NOMO-1 (cell line): ENCODE data around the gene SLC38A1.
"Not testable (repeated sequence)": the region's sequence is repeated elsewhere in the genome, so short reads cannot be mapped to it uniquely, and the experiment has no call there.

Source experiments
- DNase-seq, 2 experiments: peaks; one replicate each; lab custom pipeline; 2025; ENCODE audit not compliant: unreplicated experiment in 2 of 2; lab: John Stamatoyannopoulos, UW

SLC38A1 gene

DNA sequence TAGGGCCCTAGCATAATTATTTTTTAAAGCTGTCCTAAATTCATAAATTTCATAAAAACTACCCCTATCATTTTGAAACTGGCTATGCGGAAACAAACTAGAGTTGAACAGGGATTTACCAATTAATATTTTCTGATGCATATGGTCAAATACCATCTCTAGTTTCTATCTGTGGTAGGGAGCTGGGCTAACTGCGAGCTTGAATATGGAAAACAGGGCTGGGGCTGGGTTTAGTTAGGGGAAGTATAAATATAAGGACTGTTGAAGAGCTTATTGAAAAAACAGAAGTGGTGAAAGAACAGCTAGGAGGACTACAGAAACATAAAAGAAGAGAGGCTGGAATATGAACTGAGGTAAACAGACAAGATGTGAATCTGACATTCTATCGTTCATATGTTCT lies 91.8 kb downstream of the SLC38A1 start:
- peak; percentile 42 to 81 for DNase-seq

DNA sequence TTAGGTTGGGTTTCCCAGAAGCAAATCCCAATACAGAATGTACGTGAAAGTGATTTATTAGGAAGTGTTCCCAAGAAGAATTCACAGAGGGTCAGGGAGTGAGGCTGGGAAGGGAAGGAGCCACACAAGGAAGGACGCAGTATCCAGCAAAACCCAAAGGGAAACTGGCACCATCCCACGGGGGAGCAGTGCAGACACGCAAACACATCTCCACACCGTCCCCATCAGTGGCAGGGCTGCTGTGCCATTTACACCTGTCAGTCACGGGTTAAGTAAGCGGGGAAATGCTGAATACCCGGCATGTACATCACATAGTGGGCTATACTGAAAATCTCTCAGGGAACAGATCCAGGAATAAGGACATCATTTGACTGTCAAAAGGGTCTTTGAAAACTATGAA lies 93.9 kb downstream of the SLC38A1 start:
- no peak for DNase-seq

DNA sequence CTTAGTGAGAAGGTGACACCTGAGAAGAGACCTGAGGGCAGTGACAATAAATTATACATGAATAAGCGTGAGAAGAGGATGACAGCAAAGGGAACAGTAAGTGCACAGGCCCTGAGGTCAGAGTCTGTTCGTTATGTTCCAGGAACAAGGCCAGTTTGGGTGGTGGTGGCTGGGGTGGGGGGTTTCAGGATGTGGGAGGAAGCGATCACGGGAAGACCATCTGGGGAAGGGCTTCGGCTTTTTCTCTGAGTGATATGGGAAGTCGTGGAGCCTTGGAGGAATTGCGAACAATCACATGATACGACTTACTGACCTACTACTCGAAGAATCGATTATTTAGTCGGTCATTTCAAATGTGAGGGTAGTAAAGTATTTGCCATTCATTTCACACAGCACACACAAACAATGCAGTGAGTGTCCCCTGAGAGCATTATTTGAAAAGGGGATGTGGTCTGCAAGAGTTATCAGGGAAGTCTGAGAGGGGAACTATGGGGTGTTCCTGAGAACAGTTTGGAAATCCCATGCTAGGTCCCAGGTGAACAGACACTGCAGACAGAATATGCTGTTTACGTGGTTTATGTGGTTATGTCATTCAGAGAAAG lies 94.7 kb downstream of the SLC38A1 start:
- DNase-seq, result peak in 1 of 2 experiments; percentile 37

DNA sequence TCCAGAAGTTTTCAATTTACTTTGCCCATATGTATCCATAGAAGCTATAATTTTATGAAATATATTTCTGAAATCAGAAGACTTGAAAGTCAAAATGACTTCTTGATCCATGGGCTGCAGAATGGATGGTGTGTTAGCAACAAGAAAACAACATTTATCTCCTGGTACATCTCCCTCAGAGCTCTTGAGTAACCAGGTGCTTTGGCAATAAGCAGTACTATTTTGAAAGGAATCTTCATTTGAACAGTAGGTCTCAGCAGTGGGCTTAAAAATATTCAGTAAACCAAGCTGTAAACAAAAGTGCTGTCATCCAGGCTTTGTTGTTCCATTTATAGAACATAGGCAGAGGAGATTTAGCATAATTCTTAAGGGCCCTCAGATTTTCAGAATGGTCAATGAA lies 100.4 kb downstream of the SLC38A1 start:
- DNase-seq, result no peak

DNA sequence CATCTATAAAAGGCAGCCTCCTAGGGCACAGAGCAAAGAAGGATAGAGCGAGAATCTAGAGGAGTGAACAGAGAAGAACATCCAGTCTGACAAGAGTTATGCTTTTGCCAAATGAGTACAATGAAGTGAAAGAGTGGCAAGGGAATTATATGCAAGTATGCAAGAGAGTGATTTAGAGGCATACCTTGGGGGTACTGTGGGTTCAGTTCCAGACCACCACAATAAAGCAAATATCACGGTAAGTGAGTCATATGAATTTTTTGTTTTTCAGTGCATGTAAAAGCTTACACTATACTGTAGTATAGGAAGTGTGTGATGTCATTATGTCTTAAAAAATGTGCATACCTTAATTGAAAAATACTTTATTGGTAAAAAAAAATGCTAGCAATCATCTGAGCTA lies 101.4 kb downstream of the SLC38A1 start:
- DNase-seq, result no peak

DNA sequence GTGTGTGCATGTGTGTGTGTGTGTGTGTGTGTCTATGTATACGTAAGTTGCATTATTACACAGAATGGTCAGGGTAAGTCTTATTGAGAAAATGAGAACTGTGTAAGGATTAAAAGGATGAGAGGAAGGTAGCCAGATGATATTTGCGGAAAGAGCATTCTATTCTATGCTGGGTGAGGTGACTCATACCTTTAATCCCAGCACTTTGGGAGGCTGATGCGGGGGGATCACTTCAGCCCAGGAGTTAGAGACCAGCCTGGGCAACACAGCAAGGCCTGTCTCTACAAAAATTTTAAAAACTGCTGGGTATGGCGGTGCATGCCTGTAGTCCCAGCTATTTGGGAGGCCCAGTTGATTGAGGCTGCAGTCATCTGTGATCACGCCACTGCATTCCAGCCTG lies 103.7 kb downstream of the SLC38A1 start:
- DNase-seq, result no peak

DNA sequence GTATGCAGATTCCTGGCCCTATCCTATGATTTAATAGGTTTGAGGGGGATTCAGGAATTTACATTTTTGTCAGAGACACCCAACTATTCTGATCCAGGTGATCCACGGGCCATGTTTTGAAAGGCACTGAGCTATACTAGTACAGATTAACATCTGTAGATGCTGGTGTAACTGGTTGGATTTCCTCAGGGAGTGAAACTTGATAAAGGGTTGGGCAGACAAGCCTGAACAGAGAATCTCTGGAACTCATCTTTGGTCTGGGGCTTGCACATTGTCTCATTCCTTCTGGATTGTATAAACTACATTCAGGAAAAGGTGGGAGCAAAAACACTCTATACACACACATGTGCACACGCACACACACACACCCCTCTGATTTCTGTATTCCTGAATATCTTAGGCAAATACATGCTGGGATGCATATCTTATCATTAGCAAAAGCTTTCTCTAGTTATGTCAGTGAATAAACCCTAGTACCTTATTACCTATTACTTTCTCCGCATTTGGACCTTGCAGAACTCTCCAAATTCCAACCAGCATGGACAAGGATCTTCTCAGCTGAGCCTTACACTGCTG lies 104.6 kb downstream of the SLC38A1 start:
- DNase-seq, result no peak

DNA sequence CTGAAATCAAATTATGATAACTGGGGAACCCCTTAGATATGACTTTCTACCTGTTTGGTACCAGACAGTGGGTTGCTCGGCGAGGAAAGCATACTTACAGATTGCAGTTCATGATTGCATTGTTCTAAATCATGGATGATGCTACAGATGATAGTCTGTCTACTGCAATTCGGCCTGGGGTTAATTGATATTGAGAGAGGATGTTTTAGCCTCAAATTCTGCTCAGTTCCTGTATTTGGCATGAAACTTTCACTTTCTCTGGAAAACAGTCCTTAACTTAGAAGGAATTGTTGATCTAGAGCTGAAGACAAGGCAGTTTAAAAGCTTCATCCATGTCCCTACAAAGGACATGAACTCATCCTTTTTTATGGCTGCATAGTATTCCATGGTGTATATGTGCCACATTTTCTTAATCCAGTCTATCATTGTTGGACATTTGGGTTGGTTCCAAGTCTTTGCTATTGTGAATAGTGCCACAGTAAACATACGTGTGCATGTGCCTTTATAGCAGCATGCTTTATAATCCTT lies 106.2 kb downstream of the SLC38A1 start:
- DNase-seq, result not testable (repeated sequence)

DNA sequence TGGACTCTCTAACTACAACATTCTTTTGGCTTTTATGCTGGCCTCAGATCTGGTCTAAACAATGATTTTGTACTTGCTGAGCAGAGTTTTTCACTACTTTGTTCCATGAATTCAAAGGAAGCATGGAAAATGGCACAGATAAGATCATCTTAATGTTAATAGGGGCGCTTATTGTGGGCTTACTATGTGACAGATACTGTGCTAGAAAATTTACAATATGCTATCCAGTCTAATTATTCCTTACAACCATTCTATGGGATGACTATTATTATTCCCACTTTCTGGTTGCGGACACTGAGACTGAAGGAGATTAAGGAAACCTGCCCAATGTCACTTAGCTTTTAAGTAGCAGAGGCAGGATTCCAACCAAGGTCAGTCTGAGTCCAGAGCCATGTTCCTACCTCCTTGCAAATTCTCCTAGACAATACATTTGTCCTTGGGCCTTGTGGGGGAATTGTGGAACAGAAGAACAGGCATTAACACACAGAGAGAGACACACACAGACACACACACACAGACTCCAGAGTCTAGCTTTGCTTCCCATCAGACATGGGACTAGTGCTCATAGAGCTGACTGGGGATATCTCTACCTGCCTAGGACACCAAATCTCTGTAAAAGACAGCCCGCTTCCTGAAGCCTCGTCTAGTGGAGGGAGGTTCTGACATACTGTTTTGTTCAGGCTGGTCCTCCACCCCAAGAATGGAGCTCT lies 107.7 kb downstream of the SLC38A1 start:
- no peak for DNase-seq

DNA sequence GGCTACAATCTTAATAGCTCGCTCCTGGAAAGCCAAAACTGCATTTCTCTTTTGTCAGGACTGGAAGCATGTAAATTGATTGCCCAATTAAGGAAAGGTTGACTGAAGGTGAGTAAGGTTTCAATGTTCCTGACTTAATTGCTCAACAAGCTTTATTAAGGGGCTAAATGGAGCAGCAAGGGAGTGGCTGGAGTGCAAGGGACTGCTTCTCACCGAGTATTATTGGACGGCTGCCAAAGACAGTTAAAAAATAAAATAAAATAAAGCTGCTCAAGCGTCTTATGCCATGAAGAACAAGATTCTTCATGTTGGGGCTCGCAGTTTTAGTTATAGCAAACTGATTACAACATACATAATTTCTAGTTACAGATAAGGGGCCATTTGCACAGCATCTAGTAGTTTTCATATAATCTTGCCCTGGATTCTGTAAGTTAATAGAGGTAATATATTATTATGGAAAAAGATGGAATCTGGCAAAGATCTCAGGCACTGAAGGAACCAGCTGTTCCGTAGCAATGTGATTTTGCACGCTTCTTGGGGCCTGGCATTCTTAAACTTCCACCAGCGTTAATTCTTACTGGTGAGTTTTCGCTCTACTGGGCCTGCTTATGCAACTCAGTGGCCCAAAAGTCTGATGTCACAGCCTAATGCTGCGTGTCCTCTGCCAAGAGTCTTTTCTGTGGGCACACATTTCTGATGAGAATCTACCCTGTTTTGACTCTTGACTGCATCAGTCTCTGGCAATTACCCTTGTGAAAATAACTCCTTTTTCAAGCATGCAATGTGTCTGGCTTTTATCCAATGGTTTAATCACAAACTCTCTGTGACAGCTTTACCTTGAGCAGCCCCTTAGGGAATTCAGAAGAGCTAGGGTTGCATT lies 108.5 kb downstream of the SLC38A1 start:
- DNase-seq, result no peak

DNA sequence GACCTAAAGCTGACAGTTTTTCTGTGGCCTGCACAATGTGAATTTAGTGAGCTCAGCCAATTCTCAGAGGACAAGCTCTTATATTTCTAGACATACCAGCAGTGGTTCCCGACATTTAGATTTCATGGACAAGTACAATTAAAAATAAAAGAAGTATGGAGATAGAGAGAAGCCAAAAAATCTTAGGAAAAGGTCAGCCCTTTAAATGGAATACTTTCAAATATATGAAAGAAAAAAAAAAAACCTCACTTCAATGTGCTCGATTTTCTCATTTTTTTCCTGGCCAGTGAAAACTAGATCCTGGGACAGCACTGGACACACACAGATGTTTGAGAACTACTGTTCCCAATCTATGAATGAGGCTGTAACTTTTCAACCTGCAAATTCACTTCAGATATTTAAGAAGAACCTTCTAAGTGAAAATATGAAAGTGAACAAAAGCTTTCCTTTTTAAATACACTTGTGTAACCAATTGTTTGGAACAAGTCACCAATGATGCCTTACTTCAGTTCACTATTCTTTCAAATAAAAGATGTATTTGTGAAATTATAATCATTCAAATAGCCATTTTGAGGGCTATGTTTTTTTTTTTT lies 109.4 kb downstream of the SLC38A1 start:
- no peak for DNase-seq

DNA sequence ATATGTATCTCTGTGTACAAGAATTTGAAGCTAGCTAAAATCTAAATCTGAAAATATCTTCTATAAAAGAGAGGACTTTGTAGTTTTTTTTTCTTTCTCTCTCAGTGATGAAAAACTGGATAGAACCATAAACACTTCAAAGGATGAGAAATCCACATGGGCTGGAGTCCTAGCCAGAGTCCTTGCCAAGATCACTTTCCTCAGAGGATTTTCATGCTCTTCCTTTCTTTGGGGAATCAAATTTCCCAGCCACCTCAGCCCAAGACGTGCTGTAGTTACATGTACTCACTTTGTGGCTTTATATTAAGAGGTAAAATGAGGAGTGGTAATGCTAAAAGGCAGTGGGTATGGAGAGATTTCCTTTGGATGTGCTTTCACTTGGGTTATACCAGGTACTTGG lies 110.3 kb downstream of the SLC38A1 start:
- DNase-seq, result no peak

DNA sequence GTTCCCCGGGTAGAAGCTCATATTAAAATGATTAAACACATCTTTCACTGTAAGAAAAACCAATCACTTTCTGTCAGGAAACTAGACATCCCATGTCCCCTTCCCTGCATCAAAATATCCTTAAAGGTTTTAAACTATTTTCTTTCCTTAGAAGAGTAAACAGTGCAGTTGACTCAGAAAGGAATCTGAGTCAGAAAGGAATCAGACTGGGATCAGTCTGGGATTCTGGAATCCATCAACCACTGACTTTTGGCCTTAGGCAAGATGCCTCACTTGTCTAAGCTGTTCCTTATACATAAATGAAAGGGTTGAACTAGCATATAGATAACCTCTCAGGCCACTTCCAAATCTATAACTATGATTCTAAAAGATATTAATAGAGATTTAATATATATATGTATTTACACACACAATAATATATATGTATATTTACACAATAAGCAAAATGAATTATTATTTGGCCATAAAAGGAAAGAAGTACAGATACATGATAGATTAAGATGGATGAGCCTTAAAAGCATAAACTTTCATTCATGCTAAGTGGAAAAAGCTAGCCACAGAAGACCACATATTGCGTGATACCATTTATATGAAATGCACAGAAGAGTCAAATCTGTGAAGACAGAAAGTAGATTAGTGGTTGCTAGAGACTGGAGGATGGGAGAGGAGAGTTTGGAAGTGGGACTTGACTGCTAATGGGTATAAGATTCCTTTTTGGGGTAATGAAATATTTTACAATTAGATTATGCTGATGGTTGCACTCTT lies 114.4 kb downstream of the SLC38A1 start:
- DNase-seq, result no peak

DNA sequence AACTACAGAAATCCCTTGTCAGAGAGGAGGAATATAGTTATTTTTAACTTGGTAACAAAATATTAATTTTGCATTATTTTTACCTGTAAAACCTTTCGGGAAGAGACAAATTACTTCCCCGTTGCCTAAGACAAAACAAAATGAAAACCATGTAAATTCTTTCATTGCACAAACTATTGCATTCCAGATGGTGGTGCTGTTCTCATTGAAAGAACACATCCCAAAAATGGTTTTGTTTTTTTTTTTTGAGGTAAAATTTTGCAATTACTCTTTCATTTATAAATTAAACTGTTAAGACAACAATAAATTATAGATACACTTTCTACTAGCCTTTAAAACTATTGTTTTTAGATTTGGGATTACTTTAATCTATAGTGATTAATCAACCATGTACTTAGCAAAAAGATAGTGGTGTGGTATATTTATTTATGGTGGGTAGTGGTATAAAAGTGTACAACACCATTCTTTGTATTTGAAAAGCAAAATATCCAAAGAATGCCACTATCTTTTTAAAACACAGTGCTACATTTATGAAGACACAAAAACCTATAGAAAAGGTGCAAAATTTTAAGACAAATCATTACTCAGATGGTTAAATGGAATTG lies 115.5 kb downstream of the SLC38A1 start:
- peak; percentile 7 to 37 for DNase-seq

DNA sequence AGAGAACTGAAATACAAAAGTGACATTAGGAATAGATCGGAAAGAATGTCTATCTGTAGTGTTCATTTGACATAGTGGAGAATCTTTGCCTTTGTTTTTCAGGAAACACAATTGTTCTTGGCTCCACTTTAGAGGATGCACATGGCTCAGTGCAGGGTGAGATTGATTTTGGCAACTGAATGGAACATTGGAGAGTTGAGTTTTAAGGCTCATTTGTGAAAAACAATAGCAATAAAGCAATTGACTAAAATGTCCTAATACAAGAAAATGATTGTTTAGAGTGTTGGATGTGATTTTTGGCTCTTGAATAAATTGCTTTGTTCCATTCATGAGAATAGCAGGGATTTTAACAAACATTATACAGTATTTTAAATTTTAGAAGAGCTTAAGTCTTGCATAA lies 116.4 kb downstream of the SLC38A1 start:
- DNase-seq, result no peak

DNA sequence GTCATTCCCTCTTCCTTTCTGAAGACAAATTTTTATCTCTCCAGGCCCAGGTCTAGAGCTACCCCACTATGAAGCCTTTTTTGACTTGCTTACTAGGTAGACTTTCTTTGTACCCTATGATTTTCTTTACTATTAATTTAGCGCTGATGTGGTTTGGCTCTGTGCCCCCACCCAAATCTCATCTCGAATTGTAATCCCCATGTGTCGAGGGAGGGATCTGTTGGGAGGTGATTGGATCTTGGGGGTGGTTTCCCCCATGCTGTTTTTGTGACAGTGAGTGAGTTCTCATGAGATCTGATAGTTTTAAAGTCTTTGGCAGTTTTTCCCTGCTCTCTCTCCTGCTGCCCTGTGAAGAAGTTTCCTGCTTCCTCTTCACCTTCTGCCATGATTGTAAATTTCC lies 118.1 kb downstream of the SLC38A1 start:
- no peak for DNase-seq

DNA sequence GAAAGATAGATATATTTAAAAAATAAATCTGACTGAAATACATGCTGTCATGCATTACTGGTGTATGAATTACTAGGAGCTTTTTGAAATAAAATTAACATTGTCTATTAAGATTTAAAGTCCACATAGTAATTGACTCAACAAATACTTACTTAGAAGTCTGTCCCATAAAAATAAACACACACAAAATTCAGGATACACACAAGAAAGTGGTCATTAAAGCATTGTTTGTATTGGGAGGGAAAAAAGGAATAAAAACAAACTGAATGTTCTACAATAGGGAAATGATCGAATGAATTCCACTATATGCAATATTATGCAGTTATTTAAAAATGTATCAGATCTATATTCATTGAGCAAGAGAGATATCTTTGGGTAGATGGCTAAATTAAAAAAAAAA lies 118.9 kb downstream of the SLC38A1 start:
- DNase-seq, result no peak

DNA sequence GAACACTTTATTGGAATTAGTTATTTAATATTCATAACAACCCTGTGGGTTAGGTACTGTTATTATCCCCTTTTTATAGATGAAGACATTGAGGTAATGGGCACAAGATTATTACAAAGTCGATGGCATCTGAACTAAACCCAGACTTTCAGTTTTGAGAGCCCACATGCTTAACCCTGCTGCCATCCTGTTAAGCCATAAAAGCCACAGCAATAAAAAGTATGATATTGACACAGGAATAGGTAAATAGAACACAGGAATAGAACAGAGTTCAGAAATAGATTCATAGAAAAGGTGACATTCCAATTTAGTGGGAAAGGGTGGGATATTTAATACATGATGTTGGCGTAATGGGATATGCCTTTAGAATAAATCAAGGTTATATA lies 119.8 kb downstream of the SLC38A1 start:
- DNase-seq, result no peak

DNA sequence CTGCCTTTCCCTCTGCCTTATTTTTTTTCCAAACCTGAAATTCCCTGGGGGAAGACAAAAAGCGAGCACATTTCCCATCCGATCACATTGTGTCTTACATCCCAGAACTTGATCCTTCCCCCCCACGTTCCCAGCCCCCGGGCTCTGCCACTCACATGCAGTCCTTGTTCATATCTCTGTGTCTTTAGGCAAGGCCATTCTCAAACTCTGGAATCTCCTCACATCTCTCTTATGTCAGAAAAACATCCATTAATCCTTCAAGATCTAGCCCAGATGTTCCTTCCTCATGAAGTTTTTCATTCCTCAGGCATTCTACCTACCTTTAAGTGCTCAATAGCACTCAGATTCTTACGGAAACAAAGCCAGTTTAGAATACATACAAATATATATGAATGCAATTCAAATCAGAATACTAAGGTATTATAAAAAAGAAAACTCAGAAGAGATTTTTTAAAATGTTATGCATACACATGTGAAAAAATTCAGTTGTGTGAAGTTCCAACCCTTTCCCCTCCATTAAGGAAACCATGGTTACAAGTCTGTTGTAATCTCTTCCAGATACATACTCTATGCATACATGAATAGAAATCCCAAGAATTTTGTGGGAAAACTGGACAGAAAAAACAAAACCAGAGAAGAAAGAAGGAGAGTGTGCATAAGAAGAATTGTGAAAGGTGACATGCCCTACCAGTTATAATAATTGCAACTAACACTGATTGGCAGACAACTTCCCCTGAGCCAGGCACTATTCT lies 120.3 kb downstream of the SLC38A1 start:
- no peak for DNase-seq
